Activated T-helper 2 cell treated with anti-CD3 and anti-CD28 coated beads, Interferon-gamma antibody, Interleukin-2, Interleukin-4, amounts not matched to agents 10 μg/mL and 5 μg/mL and 100 μg/mL, durations not matched to agents 14 hours and 24 hours and 36 hours (primary cell): ENCODE results near the gene BTBD9. TPM values are rescaled to one million over a fixed set of nuclear protein-coding genes. Genes with fewer than 3 reads are reported as not detected.

ENCODE experiments used
- DNase-seq: peaks from one replicate; pipeline ENCODE4 v3.0.0; 2021; ENCODE audit warnings: low spot score
- H3K27ac Mint-ChIP-seq: one replicate; pipeline ENCODE4 v1.8.0; 2021; ENCODE audit warnings: mixed read lengths
- H3K27me3 Mint-ChIP-seq: one replicate; pipeline ENCODE4 v1.8.0; 2021; ENCODE audit warnings: low read depth, mixed read lengths
- H3K36me3 Mint-ChIP-seq: one replicate; pipeline ENCODE4 v1.8.0; 2021; ENCODE audit warnings: low read depth, mixed read lengths
- H3K4me1 Mint-ChIP-seq: one replicate; pipeline ENCODE4 v1.8.0; 2021; ENCODE audit warnings: low read depth, mixed read lengths
- H3K4me3 Mint-ChIP-seq: one replicate; pipeline ENCODE4 v1.8.0; 2021; ENCODE audit warnings: low read depth, mild to moderate bottlenecking, moderate library complexity, mixed read lengths
- H3K9me3 Mint-ChIP-seq: one replicate; pipeline ENCODE4 v1.8.0; 2021; ENCODE audit warnings: mixed read lengths
- intact Hi-C: fragments of 100-400 bp; cut with micrococcal nuclease; formaldehyde crosslinking; loops from one replicate; pipeline ENCODE4 v1.15.1; 2023
- total RNA-seq: library from RNA; stranded (reverse); gene quantifications from 2 replicates; pipeline ENCODE4 v1.2.3, GENCODE V29; 2022

Gene BTBD9
- total RNA-seq, 1 donor from 2014 or later = 15.2 TPM

DNA sequence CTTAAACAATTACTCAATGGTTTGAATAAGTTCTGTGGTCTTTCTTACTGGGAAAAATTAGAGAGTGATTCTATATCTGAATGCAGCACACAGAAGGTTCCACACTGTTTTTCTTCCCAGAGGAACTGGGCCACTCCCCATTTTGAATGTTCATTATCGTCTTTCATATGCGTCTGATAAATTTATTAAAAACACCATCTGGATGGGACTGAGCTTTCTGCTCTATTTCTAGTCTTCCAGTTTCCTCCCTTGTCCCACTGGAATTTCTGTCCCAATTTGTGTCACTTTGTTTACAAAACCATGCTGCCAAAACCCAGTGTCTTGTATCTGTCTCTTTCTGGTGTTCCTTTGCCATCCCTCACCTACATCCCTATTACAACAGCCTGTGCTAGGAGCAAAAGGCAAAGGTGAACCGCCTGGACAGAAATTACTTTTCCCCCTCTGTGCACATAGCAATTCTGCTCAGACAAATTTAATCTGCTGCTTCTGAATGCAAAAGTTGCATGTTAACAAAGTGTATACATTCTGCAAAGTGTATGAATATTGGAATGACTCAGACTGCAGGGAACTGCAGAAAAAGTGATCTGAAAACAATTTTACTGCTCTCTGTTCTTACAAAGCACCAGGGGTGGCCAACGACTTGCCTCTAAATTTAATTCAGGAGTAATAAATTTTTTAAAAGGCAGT, 333.6 kb downstream of the BTBD9 start:
- Mint-ChIP-seq H3K36me3 (no peaks in the 10 kb centered on the region), H3K27me3 (no peaks in the 10 kb centered on the region), H3K27ac (peak overlapping the region; percentile 5), H3K4me1 (peaks cover 25% of the 10 kb centered on the region), H3K9me3 (no peaks in the 10 kb centered on the region), H3K4me3 (no peak overlapping the region)
- no peak for DNase-seq
- intact Hi-C loops = no loop called here

DNA sequence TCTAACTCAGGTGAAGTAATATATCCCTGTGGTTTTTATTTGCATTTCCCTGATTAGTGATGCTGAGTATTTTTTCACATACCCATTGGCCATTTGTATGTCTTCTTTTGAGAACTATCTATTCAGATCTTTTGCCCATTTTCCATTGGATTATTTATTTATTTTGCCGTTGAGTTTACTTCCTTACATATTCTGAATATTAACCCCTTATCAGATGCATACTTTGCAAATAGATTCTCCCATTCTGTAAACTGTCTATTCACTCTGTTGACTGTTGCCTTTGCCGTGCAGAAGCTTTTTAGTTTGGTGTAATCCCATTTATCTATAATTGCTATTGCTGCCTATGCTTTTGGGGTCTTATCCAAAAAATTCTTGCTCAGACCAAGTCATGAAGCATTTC, 336.9 kb downstream of the BTBD9 start:
- Mint-ChIP-seq H3K9me3 (no peaks in the 10 kb centered on the region), H3K27me3 (no peaks in the 10 kb centered on the region), H3K4me1 (peaks cover 21% of the 10 kb centered on the region), H3K4me3 (no peak overlapping the region), H3K27ac (no peak overlapping the region), H3K36me3 (no peaks in the 10 kb centered on the region)
- intact Hi-C loops = no loop called here
- no peak for DNase-seq

DNA sequence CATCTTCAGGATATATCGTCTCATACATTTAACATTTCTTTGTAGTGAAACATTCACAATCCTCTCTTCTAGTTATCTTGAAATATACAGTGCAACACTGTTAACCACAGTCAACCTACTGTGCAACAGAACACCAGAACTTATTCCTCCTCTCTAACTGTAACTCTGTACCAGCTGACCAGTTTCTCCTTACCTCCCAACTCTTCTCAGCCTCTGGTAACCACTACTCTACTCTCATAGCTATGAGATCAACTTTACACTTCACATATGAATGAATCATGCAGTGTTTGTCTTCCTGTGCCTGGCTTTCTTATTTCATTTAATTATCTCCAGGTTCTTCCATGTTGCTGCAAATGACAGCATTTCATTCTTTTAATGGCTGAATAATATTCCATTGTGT, 337.6 kb downstream of the BTBD9 start:
- Mint-ChIP-seq H3K4me3 (no peak overlapping the region), H3K27me3 (no peaks in the 10 kb centered on the region), H3K27ac (no peak overlapping the region), H3K9me3 (no peaks in the 10 kb centered on the region), H3K4me1 (peaks cover 15% of the 10 kb centered on the region), H3K36me3 (no peaks in the 10 kb centered on the region)
- intact Hi-C loops = no loop called here
- DNase-seq = no peak

DNA sequence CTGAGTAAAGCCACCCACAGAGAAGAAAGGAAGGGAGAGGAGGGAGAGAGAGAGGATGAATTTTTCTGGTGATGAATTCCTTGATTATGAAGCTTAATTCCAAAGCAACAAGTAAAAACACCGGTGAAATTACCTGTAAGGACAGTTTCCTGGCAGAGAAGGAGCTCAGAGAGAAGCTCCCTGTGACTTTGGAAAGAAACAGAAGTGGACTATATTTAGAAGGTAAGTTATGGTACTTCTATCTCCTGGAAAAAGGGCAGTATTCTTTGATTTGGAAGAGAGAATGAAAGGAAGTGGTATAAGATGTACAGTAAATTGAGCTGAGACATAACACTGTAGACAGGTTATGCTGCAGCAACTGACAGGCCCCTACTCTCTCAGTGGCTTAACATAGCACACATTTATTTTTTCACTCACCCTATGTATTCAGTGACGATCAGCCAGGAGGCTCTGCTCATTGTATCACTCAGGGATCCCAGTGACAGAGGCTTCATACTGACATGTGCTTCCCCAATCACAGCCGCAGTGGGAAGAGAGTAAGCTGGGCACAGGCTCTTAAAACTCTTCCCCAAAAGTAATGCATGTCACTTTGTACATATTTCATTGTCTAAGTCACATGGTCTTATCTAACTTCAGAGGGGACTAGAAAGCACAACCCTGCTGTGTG, 349.5 kb downstream of the BTBD9 start:
- intact Hi-C loops = no loop called here
- Mint-ChIP-seq H3K27me3 (no peaks in the 10 kb centered on the region), H3K4me3 (no peak overlapping the region), H3K27ac (no peak overlapping the region), H3K9me3 (no peaks in the 10 kb centered on the region), H3K4me1 (no peaks in the 10 kb centered on the region), H3K36me3 (no peaks in the 10 kb centered on the region)
- no peak for DNase-seq

DNA sequence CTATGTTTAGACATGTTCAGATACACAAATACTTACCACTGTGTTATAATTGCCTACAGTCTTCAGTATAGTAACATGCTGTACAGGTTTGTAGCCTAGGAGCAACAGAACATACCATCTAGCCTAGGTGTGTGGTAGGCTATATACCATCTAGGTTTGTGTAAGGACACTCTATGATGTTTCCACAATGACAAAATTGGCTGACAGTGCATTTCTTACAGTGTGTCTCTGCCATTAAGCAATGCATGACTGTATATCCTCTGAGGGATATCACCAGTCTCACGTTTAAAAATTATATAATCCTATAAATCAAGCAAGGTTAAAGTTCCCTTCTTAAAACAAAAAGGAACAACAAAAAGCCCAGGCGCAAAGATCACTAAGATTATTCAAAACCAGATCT, 352.2 kb downstream of the BTBD9 start:
- Mint-ChIP-seq H3K27me3 (no peaks in the 10 kb centered on the region), H3K9me3 (no peaks in the 10 kb centered on the region), H3K27ac (no peak overlapping the region), H3K4me1 (peaks cover 21% of the 10 kb centered on the region), H3K36me3 (peaks cover 5% of the 10 kb centered on the region), H3K4me3 (no peak overlapping the region)
- intact Hi-C loops = no loop called here
- no peak for DNase-seq

DNA sequence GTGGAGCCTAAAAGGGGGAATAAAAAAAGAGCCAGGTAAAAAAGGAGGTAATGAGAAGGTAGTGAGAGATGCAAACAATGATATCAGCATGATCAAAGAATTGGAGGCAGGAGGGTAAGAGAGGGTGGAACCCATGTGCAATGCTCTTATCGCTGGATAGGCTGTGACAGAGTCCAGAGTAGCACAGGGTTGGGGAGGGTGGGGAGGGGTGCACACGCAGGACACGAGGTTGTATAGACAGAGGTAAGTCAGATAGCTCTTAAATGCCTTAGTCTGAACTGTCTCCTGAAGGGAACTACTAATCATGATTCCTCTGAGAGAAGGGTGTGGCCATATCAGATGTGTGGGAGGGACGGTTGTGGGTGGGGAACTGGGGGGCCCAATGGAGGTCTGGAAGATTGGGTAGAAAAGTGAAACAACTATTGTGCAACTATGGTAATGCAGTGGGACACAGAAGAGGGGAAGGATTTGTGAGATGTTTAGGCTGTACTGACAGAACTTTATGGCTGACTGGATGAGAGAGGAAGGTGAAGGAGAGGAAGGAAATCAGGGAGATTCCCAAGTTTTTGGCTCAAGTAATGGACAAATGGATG, 354.8 kb downstream of the BTBD9 start:
- Mint-ChIP-seq H3K27ac (no peak overlapping the region), H3K36me3 (peaks cover 5% of the 10 kb centered on the region), H3K9me3 (no peaks in the 10 kb centered on the region), H3K4me1 (peaks cover 21% of the 10 kb centered on the region), H3K27me3 (no peaks in the 10 kb centered on the region), H3K4me3 (no peak overlapping the region)
- no peak for DNase-seq
- intact Hi-C loops = no loop called here

DNA sequence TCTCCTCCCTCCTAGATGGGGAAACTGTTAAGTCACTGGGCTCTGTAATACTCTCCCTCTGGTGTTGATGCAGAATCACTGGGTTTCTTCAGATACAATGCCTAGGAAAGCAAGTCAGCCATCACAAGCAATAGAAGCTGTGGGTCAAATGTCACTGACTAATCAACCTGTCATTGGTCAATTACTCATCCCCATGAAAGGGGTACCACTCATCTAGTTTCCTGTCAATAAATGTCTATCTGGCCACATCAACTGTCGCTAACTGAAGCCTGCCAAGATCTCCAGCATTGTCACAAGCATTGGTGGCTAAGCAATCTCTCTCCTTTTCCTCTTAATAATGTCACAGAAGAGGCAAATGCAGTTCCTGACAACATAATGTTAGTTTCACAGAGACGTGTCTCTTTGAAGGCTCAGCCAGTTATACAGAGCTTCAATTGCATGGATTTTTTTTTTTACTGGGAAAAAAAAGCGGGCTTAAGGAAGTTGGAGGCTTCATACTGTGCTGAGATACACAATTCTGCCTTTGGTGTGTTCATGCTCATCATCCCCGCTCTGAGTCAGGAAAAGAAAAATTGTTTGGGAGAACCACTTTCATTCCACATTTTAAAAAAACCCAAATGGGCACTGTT, 355.9 kb downstream of the BTBD9 start:
- Mint-ChIP-seq H3K27me3 (no peaks in the 10 kb centered on the region), H3K4me1 (peaks cover 21% of the 10 kb centered on the region), H3K9me3 (no peaks in the 10 kb centered on the region), H3K36me3 (peaks cover 5% of the 10 kb centered on the region), H3K27ac (peak overlapping the region; percentile 20), H3K4me3 (no peak overlapping the region)
- intact Hi-C loops = no loop called here
- no peak for DNase-seq

DNA sequence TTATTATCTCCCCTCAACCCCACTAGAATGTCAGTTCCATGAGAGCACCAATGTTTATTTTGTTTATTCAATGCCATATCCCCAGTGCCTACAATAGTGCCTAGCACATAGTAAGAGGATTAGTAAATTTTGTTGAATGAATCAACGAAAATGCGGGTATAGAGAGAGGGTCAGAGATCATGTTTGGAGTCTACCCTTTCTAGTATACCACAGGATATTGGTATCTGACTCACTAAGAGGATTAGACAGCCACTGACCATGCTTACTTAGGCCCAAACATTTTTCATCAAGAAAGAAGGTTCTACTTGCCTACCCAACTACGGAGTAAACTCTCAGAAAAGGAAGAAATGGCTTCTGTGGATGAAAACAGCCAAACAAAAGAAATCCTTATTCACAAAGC, 356.8 kb downstream of the BTBD9 start:
- Mint-ChIP-seq H3K9me3 (no peaks in the 10 kb centered on the region), H3K27me3 (no peaks in the 10 kb centered on the region), H3K4me1 (peaks cover 21% of the 10 kb centered on the region), H3K4me3 (no peak overlapping the region), H3K27ac (no peak overlapping the region), H3K36me3 (peaks cover 5% of the 10 kb centered on the region)
- intact Hi-C loops = no loop called here
- no peak for DNase-seq

DNA sequence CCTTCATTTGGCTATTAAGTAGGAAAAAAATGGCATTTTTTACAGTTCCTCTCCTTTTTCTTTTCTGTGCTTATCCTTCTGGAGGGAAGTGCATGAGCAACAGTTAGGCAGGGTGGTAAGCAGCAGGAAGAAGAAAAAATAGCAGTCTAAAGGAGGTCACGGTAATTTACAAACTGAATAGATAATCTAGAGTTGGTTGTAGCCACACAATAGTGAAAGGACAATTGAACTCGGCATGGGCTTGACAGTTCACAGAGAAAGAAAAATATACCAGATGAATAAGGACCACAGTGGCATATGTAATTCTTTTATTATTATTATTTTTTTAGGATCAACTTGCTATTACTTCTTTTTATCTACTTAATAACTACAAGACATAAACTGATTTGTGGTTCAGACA, 358.6 kb downstream of the BTBD9 start:
- H3K27me3 Mint-ChIP-seq = no peaks in the 10 kb centered on the region
- intact Hi-C loops = no loop called here
- no peak overlapping the region for H3K4me3 Mint-ChIP-seq
- H3K4me1 Mint-ChIP-seq = peaks cover 21% of the 10 kb centered on the region
- peaks cover 5% of the 10 kb centered on the region for H3K36me3 Mint-ChIP-seq
- no peak overlapping the region for H3K27ac Mint-ChIP-seq
- DNase-seq = no peak
- H3K9me3 Mint-ChIP-seq = no peaks in the 10 kb centered on the region

DNA sequence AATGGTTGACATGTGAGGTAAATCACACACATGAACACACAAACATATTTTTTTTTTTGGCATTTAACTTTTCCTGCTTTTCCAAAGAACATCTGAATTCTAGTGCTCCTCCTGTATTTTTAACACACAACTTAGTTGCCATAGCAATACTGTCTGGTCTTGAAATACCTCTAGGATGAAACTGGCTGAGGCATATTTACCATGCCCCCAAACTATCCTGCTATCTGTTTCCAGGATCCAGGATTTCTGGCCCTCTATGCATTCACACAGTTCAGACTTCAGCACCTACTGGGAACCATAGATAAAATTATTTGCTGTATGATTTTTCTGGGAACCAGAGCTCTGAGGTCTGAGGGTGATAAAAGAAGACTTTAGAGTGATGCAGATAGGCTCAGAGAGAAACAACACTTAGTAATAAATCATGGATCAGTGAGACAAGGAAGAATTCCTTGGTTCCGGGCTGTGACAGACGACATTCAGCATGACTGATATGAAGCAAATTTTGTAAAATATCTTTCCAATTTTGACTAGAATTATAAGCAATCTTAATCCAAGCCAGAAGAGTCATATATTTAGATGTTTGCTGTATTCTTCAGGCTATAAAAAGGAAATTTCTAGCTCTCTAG, 359.7 kb downstream of the BTBD9 start:
- no peak for DNase-seq
- no peak overlapping the region for H3K4me3 Mint-ChIP-seq
- no peak overlapping the region for H3K27ac Mint-ChIP-seq
- H3K4me1 Mint-ChIP-seq = peaks cover 19% of the 10 kb centered on the region
- intact Hi-C loops = no loop called here
- H3K36me3 Mint-ChIP-seq = peaks cover 5% of the 10 kb centered on the region
- H3K27me3 Mint-ChIP-seq = no peaks in the 10 kb centered on the region
- no peaks in the 10 kb centered on the region for H3K9me3 Mint-ChIP-seq

DNA sequence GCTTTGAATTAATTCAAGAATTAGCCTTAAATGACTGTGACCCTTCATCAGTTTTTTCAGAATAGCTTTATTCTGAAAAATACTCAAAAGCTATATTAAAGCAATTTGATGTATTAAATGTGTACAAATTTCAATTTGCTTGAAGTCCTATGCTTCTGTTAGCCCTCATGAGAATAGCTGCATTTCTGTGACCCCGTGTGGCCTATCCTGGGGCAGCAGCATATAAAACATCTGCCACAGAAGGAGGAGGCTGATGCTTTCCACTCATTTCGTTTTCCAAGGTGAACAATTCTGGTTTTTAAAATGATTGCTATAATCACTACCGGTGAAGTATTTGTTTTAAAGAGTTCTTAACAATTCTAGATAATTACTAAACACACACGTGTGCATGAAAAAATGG, 360.3 kb downstream of the BTBD9 start:
- intact Hi-C loops = no loop called here
- peaks cover 13% of the 10 kb centered on the region for H3K4me1 Mint-ChIP-seq
- H3K27ac Mint-ChIP-seq = no peak overlapping the region
- H3K4me3 Mint-ChIP-seq = no peak overlapping the region
- no peak for DNase-seq
- H3K9me3 Mint-ChIP-seq = no peaks in the 10 kb centered on the region
- H3K27me3 Mint-ChIP-seq = no peaks in the 10 kb centered on the region
- peaks cover 2% of the 10 kb centered on the region for H3K36me3 Mint-ChIP-seq

DNA sequence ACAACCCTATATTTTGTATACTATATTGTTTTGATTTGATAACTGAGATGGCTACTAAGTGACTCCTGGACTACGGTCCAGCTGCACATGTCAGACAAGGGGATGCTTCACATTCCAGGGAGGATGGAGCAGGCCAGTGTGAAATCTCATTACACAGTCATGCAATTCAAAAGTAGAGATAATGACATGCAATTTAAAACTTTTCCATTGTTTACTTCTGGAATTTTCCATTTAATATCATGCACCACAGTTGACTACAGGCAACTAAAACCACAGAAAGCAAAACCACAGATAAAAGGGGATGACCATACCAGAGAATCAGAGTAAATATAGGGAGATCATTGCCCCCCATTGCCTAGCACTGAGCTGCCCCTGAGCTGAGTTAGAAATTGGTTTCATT, 366.4 kb downstream of the BTBD9 start:
- no peaks in the 10 kb centered on the region for H3K4me1 Mint-ChIP-seq
- H3K27ac Mint-ChIP-seq = no peak overlapping the region
- no peaks in the 10 kb centered on the region for H3K9me3 Mint-ChIP-seq
- intact Hi-C loops = no loop called here
- H3K27me3 Mint-ChIP-seq = no peaks in the 10 kb centered on the region
- H3K4me3 Mint-ChIP-seq = no peak overlapping the region
- DNase-seq = no peak
- H3K36me3 Mint-ChIP-seq = no peaks in the 10 kb centered on the region

DNA sequence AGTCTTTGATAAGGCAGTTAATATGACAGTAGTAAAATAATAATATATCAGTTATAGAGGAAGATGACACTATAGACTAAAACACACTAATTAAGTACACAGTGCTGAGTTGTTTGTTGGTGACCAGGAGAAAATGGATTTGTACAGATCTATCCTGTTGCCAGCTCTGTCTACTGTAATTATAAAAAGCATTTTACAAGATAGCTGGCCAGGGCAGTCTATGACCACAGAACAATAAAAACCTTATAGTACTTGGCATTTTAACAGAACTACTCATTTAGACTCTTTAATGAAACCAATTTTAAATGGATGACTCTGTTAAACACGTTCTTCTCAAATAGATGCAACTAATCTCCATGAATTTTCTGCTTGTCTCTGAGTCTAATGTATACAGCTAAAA, 367.5 kb downstream of the BTBD9 start:
- no peaks in the 10 kb centered on the region for H3K9me3 Mint-ChIP-seq
- H3K4me3 Mint-ChIP-seq = no peak overlapping the region
- H3K36me3 Mint-ChIP-seq = no peaks in the 10 kb centered on the region
- intact Hi-C loops = no loop called here
- DNase-seq = no peak
- H3K4me1 Mint-ChIP-seq = no peaks in the 10 kb centered on the region
- H3K27ac Mint-ChIP-seq = no peak overlapping the region
- H3K27me3 Mint-ChIP-seq = no peaks in the 10 kb centered on the region
